GDM1 (cell line): ENCODE measurements around the gene CUX1.
"Not testable (repeated sequence)": the region's sequence is repeated elsewhere in the genome, so short reads cannot be mapped to it uniquely, and the experiment has no call there.

ENCODE experiments used
- DNase-seq: peaks from one replicate; lab custom pipeline; 2025; lab: John Stamatoyannopoulos, UW

Gene CUX1

DNA sequence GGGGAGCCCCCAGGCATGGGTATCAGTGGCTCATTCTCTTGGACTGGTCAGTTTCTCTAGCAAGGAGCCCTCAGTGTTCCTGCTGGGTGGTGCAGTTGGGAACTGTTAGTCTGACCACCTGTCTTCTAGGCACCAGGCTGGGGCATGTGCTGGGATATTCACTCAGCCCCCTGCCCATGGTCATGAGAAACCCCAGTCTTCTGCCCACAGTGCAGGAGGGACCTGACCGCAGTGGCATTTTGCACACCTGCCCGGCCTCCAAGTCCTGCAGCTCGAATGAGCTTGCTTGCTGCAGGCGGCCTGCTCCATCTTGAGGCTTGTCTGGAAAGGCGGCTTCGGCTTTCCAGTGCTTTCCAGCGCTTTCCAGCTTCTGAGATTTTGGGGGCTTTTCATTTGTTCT lies 36.3 kb downstream of the CUX1 start:
- no peak for DNase-seq

DNA sequence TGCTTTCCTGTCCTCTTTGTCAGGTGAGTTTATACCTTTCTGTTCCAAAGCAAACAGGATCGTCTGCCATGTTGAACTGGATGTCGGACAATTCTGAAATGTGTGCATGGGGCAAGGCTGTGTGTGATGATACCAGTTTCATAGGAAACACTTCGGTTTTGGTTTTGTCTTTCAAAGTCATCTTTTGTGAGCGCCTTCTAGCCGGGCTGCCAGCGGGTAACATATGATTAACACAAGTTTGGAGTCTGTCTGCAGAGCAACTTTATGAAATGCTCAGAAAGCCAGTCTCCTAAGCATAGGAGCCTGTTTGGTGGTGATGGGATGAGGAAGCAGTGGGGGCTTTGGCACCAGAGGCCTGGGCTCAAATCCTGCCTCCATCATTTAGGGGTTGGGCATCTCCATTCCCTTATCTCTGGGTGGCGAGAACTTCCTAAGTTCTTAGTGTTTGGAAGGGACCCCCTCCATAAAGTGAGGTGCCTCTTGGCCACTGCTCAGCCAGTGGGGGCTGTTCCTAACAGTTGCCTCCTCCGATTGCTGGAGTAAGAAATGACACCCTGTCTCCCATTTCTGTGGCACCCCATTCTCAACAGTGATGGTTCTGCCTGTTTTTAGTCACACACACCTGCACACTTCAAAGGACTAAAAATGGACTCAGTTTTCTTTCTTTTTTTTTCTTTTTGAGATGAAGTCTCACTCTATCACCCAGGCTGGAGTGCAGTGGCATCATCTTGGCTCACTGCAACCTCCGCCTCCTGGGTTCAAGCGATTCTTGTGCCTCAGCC lies 36.8 kb downstream of the CUX1 start:
- no peak for DNase-seq

DNA sequence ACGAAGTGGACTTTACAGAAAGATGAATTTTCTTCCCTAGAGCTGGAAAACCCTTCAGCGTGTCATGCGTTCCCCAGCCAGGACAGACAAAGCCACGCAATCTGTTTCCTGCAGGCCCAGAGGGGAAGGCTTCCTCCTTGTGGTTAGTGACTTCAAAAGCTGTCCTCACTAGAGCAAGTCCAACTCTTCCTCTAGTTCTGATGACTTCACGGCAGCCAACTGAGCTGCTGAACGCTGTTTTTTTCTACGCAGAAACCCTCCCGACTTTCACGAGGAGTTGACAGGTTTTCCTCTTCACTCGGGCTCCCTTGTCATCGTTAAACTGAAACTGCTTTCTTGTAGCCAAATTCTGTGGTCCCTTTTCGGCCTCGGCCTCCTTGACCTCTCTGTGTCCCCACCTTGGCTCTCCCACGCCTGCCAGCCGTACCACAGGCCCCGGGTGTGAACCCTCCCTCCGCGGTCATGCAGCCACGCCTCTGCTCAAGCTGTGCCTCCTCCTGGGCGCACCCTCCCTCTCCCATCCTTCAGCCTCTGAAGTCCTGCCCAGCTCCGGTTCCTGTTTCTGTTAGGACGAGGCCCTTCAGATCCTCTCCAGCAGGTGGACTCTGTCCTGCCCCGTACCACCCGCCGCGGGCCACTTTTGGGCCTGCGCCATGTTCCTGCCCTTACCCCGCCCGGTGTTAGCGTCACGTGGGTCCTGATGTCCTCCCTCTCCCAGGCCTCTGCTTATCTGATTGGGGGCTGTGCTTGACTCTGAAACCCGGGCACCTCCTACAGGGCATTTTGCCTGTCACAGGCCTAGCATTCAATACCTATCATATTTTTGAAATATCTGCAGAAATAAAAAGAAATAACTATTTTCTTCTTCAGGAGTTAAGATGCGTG lies 39.3 kb downstream of the CUX1 start:
- peak; percentile 92 for DNase-seq

DNA sequence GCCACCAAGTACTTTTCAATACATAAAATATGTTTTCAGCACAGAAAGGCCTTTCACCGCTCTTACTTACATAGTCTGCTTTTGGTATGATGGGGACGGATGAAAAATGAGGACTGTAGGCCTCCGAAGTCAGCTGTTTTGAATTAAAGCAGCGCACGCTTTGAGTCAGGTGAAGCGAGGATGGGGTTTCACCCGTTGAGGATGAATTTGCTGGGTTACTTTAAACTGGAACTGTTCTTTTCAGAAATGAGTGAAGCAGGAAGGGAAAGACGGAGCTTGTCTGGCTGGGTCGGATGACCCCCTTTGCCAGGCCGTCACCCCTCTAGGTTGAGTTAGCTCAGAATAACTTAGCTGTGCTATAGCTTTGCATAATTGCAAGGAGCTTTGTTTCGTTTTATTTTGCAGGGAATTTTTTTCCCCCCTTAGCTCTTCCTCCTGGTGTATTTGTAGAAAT lies 40.0 kb downstream of the CUX1 start:
- no peak for DNase-seq

DNA sequence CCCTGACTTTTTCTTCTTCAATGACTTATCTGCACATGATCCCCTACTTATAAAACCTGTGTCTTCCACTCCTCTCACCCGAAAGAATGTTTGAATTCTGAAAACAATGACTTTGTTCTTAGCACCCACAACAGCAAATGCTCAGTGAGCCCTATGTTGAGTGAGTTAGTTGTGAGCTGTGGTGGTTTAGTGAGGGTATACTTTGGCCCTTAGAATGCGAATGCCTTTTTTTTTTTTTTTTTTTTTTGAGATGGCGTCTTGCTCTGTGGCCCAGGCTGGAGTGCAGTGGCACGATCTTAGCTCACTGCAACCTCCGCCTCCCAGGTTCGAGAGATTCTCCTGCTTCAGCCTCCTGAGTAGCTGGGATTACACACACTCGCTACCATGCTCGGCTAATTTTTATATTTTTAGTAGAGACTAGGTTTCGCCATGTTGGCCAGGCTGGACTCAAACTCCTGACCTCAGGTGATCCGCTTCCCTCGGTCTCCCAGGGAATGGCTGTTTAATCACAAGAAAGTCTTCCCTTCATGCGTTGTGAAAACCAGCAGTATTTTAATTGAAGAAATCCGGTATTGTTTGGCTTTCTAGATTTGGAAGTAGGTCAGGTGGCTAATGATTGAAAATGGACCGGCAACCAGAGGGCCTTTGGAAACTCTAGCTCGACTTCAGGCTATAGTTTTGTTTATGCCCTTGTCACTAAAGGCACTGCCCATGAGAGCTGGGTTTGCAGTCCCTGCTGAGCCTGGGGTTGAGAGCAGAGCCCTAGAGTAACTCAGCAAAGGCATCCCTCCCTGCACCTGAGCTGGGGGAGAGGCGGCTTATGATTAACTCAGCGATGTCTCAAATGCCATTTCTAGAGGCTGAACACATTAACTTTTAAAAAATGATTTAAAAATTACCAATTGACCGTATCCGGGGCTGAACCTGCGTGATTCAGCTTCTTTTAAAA lies 41.3 kb downstream of the CUX1 start:
- no peak for DNase-seq

DNA sequence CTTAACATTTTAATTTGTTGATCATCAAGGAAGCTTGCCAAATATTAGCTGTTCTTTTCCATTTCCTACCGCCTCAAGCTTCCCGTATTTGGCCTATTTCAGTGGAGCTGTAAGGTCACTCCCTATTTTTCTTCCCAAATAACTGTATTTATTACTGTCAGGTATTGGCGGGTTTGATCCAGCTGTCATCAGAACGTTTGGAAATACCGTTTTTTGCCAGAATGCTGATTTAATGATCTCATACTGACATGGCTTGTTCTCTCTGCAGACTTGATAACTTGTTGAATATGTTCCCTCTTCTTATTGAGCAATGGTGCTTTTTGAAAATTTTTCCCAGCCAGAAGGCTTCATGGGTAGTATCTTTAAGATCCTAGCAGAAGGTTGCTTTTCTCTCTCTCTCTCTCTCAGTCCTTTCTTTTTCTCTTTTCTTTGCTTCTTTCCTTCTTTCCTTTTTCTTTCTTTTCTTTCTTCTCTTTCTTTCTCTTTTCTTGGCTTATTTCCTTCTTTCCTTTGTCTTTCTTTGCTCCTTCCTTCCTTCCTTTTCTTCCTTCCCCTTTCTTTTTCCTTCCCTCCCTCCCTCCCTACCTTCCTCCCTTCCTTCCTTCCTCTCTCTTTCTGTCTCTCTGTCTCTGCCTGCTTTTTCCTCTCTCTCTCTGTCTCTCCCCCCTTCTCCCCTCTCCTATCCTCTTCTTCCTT lies 42.1 kb downstream of the CUX1 start:
- no peak for DNase-seq

DNA sequence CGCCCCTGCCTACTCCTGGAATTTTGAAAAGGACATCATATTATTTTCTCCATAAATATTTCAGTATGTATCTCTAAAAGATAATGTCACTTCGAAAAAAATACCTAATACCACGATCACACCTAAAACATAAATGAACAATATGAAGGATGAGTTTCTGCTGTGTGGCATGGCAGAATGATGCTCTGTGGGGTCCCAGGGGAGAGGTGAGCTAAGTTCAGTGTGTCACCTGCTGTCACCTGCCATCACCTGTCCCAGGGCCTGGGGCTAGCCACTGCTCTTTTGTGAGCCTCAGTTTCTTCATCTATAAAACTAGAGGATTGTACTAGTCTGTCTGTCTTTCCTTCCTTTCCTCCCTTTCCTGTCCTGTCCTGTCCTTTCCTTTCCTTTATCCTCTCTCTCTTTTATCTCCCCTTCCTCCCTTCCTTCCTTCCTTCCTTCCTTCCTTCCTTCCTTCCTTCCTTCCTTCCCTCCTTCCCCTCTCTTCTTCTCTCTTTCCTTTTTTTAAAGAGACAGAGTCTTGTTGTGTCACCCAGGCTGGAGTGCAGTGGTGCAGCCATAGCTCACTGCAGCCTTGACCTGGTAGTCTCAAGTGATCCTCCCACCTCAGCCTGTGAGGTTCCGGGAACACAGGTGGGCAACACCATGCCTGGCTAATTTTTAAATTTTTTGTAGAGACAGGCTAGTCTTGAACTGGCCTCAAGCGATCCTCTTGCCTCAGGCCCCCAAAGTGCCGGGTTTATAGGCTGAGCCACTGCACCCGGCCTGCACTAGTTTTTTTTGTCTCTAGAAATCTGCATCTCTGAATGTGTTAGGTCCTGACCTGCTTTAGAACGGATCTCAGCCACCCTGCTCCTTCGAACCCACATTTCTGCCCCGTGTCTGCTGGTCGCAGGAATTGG lies 43.1 kb downstream of the CUX1 start:
- DNase-seq: no peak

DNA sequence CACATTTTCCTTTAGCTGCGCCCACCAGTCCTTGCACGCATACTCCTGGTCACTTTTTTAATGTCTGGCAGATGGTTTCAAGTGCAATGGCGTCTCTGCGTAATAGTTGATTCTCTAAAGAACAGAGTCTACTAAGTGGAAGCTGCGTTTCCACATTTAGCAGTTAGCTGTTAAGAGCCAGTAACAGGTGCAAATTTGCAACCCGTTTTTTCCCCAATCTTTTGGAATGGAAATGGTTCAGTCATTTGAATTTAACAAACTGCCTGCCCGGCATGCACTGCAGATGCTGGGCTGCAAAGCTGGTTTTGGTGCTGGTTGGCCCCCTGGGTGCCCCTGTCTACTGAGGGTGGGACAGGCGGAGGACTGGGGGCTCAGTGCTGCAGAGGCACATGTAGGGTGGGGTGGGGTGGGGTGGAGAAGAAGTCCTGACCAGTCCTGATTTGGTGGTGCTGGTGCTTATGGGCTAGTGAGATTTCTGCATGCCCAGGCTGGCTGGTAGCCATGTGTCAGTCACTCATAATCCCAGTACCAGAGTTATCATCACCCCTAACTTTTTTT lies 43.9 kb downstream of the CUX1 start:
- no peak for DNase-seq

DNA sequence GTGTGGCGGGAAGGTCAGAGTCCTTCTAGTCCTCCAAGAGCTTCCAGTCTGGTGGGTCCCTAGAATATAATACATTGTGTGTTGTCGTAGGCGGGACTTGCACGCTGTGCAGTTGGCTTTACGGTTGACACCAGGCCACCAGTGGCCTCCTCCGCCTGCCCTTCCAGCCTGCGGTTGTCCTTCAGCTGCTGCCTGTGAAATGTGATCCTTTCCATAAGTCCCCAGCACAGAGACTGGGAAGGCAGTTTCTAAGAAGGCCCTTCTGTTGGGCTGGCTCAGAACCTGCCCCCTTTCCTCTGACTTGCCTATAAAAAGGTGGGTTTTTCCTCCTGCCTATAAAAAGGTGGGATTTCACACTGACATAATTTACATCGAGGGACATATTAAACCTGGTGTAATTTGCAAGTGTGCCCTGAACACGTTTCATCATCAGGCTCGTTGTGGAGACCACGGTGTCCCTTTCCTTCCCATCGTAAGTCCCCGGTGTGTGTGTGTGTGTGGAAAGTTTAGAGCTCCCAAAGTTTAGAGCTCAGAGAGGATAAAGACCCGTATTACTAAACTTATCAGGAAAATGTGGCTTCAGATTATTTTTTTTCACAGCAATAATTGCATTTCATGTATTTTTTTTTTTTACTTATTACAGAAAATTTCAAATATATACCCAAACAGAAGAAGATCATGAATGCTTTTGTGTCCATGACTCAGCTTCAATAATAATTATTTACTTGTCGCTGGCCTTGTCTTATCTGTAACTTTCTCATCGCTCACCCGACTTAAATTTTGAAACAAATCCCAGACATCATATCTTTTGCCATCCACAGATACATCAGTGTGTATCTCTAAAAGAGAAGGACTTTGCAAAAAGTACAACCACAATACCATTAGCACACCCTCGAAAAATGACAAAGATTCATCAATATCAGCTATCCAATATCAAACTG lies 45.1 kb downstream of the CUX1 start:
- no peak for DNase-seq

DNA sequence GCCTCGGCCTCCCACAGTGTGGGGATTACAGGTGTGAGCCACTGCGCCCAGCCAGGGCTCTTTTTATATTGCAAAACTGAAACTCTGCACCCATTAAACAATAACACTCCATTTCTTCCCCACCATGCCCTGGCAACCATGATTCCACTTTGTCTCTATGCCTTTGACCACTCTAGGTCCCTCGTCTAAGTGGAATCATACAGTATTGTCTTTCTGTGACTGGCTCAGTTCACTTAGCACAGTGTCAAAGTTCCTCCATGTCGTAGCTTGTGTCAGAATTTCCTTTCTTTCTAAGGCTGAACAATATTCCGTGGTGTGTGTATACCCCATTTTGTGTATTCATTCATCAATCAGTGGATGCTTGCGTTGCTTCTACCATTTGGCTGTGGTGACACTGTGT lies 46.2 kb downstream of the CUX1 start:
- DNase-seq: no peak

DNA sequence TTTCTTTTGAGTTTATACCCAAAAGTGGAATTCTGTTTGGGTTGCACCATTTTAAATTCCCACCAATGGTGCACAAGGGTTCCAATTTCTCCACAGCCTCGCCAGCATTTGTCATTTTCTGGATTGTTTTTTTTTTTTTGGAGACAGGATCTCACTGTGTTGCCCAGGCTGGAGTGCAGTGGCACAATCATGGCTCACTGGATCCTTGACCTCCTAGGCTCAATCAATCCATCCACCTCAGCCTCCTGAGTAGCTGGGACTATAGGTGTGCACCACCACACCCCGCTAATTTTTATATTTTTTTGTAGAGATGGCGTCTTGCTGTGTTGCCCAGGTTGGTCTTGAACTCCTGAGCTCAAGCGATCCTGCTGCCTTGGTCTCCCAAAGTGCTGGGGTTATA lies 46.6 kb downstream of the CUX1 start:
- DNase-seq: no peak

DNA sequence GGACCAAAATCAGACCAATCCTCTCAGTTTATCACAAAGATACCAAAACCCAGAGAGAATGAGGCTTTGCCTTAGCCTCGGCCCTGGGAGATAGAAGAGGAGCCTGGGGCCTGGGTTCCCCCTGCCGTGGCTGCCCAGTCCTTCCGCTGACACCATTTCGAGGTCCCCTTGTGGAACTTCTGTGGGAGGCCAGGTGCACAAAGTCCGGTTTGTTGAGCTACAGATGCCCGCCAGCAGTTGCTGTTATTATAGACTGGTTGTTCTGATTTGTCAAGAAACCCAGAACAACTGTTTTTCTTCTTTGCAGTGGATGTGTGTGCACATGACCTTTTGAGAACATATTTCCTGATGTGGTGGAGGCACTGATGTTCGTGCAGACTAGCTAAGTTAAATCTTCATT lies 47.6 kb downstream of the CUX1 start:
- no peak for DNase-seq

DNA sequence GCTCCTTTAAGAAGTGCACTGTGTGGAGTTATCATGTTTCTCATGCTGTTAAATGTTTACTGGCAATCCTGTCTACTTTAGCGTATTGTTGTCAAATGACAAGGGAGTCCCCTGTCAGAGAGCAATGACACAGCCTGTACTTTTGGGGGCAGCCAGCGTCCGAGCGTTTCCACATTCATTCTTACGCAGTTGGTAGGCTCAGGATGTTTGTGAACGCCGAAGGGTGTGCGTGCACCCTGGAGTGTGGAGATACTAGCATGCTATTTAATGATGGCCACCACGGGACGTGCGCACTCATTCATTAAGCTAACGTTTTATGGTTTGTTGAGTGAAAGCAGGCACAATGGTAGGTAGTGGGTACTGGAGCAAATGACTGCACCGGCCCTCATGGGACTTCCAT lies 48.0 kb downstream of the CUX1 start:
- no peak for DNase-seq

DNA sequence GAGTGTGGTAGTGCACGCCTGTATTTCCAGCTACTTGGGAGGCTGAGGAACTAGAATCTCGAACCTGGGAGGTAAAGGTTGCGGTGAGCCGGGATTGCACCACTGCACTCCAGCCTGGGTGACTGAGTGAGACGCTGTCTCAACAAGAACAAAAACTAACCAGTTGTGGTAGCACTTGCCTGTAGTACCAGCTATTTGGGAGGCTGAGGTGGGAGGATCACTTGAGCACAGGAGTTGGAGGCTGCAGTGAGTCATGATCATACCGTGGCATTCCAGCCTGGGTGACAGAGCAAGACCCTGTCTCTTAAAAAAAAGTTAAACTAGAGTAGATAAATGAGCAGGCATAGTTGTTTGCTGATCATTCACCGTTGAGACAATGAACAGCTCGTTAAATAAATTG lies 48.9 kb downstream of the CUX1 start:
- DNase-seq: no peak

DNA sequence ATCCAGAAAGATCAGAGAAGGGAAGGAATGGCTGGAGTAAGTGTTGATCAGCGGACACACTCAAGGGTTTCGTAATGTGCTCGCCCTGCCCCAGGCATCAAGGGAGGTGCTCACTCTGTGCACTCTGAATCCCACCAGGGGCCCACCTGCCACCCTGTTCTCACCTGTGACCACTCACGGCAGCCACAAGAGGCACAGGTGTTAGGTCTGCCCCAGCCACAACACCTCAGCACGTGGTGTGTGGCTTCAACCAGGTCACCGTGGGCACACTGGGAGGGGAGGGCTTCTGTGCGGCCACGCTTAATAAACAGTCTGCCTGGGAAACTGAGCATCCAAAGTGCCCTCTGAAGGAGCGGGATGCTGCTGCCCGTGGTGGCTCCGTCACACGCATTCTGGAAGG lies 49.8 kb downstream of the CUX1 start:
- no peak for DNase-seq

DNA sequence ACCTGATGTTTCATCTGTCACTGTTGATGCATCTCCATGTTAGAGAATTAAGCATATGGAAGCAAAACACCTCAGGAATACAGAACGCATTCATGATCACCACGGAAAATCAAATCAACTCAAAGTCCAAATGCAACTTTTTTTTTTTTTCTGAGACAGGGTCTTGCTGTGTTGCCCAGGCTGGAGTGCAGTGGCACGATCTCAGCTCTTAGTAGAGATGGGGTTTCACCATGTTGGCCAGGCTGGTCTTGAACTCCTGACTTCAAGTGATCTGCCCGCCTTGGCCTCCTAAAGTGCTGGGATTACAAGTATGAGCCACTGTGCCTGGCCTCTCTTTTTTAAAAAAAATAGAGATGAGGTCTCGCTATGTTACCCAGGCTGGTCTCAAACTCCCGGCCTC lies 50.3 kb downstream of the CUX1 start:
- not testable (repeated sequence) for DNase-seq

DNA sequence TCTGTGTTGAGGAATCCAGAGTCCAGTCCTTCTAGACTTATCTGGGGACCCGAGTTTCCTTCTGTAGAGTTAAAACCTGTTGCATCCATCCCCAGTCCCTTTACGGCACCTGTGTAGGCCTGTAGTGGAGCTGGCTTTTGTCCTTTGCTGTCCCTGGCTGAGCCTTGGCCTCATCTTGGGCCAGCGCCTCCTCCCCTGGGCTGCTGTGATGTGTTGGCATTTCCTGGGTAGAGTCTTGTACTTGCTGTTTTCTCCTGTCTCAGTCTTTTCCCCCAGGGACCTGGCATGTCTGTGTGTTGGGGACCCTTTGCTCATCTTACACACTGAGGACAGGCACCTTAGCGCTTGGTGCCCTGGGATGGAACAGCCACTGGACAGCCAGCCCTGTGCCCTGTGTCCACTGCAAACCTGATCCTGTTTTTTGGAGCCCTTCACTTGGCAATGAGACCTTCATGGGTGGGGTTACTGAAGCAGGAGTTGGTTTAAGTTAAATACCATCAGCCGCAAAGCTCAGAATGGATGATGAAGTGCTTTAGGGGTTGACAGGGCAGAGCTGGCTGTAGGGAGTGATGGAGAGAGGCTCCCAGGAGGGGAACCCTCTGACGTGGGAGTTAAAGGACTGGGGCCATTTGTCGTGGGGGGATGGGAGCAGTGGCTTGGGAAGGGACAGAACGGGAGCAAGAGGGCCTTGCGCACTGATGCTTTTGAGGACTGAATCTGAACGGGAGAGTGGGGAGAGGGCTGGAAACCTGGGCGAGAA lies 50.9 kb downstream of the CUX1 start:
- no peak for DNase-seq
